Neuronal stem cell (in vitro differentiated cells): ENCODE measurements around the gene QSOX1.
A peak's percentile ranks its signal among the peaks of the same experiment; 100 is the strongest.

Experiments used
- DNase-seq: peaks from one replicate; pipeline ENCODE4 v3.0.0-alpha.2; 2013; ENCODE audit warnings: low spot score
- H2AFZ ChIP-seq: one replicate; pipeline ENCODE4 v1.6.1; 2013; ENCODE audit warnings: mild to moderate bottlenecking, low read length, inconsistent platforms
- H2AK5ac ChIP-seq: 2 replicates; pipeline ENCODE4 v1.6.1; 2013; ENCODE audit warnings: low read depth, mild to moderate bottlenecking, inconsistent platforms, low read length, moderate library complexity, mixed read lengths
- H2BK120ac ChIP-seq: 2 replicates; pipeline ENCODE4 v1.6.1; 2013; ENCODE audit warnings: low read depth, mild to moderate bottlenecking, inconsistent platforms, low read length, moderate library complexity, mixed read lengths
- H2BK12ac ChIP-seq: one replicate; pipeline ENCODE4 v1.6.1; 2013; ENCODE audit warnings: low read length, inconsistent platforms
- H2BK15ac ChIP-seq: 2 replicates; pipeline ENCODE4 v1.6.1; 2013; ENCODE audit warnings: mild to moderate bottlenecking, low read length, inconsistent platforms, mixed read lengths
- H2BK5ac ChIP-seq: one replicate; pipeline ENCODE4 v1.6.1; 2013; ENCODE audit warnings: inconsistent platforms, mild to moderate bottlenecking, low read length, moderate library complexity
- H3K14ac ChIP-seq: one replicate; pipeline ENCODE4 v1.6.1; 2013; ENCODE audit warnings: low read length, inconsistent platforms
- H3K18ac ChIP-seq: 2 replicates; pipeline ENCODE4 v1.6.1; 2013; ENCODE audit warnings: low read length, inconsistent platforms
- H3K23ac ChIP-seq: 2 replicates; pipeline ENCODE4 v1.6.1; 2013; ENCODE audit warnings: low read depth, mild to moderate bottlenecking, mixed read lengths, low read length, inconsistent platforms; ENCODE audit not compliant: poor library complexity
- H3K27ac ChIP-seq: replicated peaks from 3 replicates; pipeline ENCODE4 v1.5.1; 2013; ENCODE audit warnings: low read length, inconsistent platforms
- H3K27me3 ChIP-seq, 3 experiments: 2 replicates each; pipeline ENCODE4 v1.6.1; 2013; ENCODE audit warnings: low read length in 3 of 3, mild to moderate bottlenecking in 2 of 3, inconsistent platforms in 1 of 3, low read depth in 1 of 3, mixed read lengths in 1 of 3, moderate library complexity in 1 of 3; ENCODE audit not compliant: control insufficient read depth in 3 of 3, insufficient read depth in 3 of 3
- H3K36me3 ChIP-seq, 2 donors: replicated peaks in 1 of 2; 2 replicates each; pipeline ENCODE4 v1.6.1; 2013; ENCODE audit warnings: low read length in 2 of 2; ENCODE audit not compliant: control insufficient read depth in 2 of 2, insufficient read depth in 2 of 2
- H3K4ac ChIP-seq: 2 replicates; pipeline ENCODE4 v1.6.1; 2013; ENCODE audit warnings: inconsistent platforms, mild to moderate bottlenecking, low read length, moderate library complexity
- H3K4me1 ChIP-seq, 2 donors: 1 replicate in 1 of 2; 2 replicates in 1 of 2; pipeline ENCODE4 v1.6.1; 2013; ENCODE audit warnings: low read length in 2 of 2, low read depth in 1 of 2; ENCODE audit not compliant: control insufficient read depth in 2 of 2, insufficient read depth in 1 of 2
- H3K4me2 ChIP-seq: one replicate; pipeline ENCODE4 v1.6.1; 2013; ENCODE audit warnings: mild to moderate bottlenecking, low read length, inconsistent platforms; ENCODE audit not compliant: insufficient read depth, poor library complexity, severe bottlenecking
- H3K4me3 ChIP-seq, 2 donors: 2 replicates each; pipeline ENCODE4 v1.5.1; 2013; ENCODE audit warnings: low read length in 2 of 2, mild to moderate bottlenecking in 2 of 2, inconsistent platforms in 1 of 2, moderate library complexity in 1 of 2
- H3K79me1 ChIP-seq: one replicate; pipeline ENCODE4 v1.6.1; 2013; ENCODE audit warnings: low read depth, mild to moderate bottlenecking, inconsistent platforms, low read length, moderate library complexity
- H3K9ac ChIP-seq: one replicate; pipeline ENCODE4 v1.6.1; 2013; ENCODE audit warnings: mild to moderate bottlenecking, low read depth, low read length, inconsistent platforms; ENCODE audit not compliant: poor library complexity
- H3K9me3 ChIP-seq, 2 donors: replicated peaks in 1 of 2; 2 replicates each; pipeline versions ENCODE3 to v1.6.1; 2013; ENCODE audit warnings: low read length in 2 of 2, mild to moderate bottlenecking in 2 of 2, inconsistent platforms in 1 of 2, low read depth in 1 of 2, mixed read lengths in 1 of 2, moderate library complexity in 1 of 2; ENCODE audit not compliant: control insufficient read depth in 2 of 2, insufficient read depth in 1 of 2
- H4K8ac ChIP-seq: one replicate; pipeline ENCODE4 v1.6.1; 2013; ENCODE audit warnings: low read depth, mild to moderate bottlenecking, inconsistent platforms, low read length, moderate library complexity
- H4K91ac ChIP-seq: one replicate; pipeline ENCODE4 v1.6.1; 2013; ENCODE audit warnings: low read length, low read depth, mild to moderate bottlenecking, inconsistent platforms; ENCODE audit not compliant: poor library complexity
- WGBS, 2 donors: extraction: QIAGEN DNeasy Blood & Tissue Kit; methylation state at CpG; one replicate each; pipeline ENCODE4 v1.1.7; 2013; ENCODE audit warnings: missing lambda C conversion rate in 2 of 2, mixed read lengths in 1 of 2; ENCODE audit not compliant: insufficient read length in 2 of 2, insufficient replicate concordance in 1 of 2; ENCODE audit errors: extremely low coverage in 2 of 2; 5-methylcytosine and 5-hydroxymethylcytosine counted together

QSOX1 gene

DNA sequence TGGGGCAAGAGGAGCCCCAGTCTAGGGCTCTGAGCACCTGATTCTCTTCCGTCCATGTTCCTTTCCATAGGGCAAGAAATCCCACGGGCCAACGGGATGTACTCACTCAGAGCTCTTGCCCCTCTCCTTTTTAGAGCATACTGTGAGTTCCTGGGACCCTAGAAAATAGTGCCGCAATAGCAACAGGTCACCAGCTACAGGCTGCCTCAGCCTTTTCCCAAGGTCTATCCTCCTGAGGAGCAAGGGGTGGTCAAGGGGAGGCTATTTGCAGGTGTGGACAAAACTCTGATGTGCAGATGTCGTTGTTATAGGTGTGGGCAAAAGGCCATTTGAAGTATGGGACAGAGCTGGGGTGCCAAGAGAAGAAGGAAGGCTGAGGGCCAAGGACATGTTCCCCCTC lies 1.6 kb upstream of the QSOX1 start:
- Histone ChIP-seq H4K91ac (no peak overlapping the region), H3K9ac (no peak overlapping the region), H3K36me3 (no peaks in the 10 kb centered on the region), H3K79me1 (peaks cover 3% of the 10 kb centered on the region), H3K4ac (no peak overlapping the region), H3K27ac (no peak overlapping the region), H2BK120ac (no peak overlapping the region), H3K27me3 (peaks cover 0 to 32% (median 9%) of the 10 kb centered on the region in 3 experiments), H2AFZ (peak overlapping the region; percentile 8), H2BK5ac (no peak overlapping the region), H4K8ac (no peak overlapping the region), H3K4me3 (peak overlapping the region in 1 of 2 donors; percentile 19), H3K4me2 (no peak overlapping the region), H3K23ac (no peak overlapping the region), H3K4me1 (peaks cover 0 to 6% of the 10 kb centered on the region in 2 donors), H3K9me3 (no peaks in the 10 kb centered on the region), H3K14ac (no peak overlapping the region), H2AK5ac (no peak overlapping the region), H3K18ac (no peak overlapping the region), H2BK15ac (no peak overlapping the region), H2BK12ac (no peak overlapping the region)
- WGBS, 2 donors = no CpG with 5 or more reads among the region's 5 CpGs
- no peak for DNase-seq

DNA sequence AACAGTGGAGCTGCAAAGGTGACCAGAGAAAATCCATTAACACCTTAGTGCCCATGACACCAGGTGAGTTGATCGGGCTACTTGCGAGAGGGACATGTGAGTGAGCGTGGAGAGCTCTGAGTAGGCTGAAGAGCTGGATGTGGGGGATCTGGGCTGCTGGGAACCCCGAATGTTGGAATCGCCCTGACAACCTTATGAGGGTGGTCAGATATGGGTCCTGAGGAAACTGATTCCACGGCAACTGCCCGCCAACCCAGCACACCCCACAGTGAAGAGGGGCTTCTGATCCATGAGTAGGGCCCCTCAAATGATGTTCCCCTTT lies 705 bp upstream of the QSOX1 start:
- peak; percentile 9 for DNase-seq
- Histone ChIP-seq H3K9ac (peak overlapping the region; percentile 85), H3K18ac (peak overlapping the region; percentile 88), H2AFZ (peak overlapping the region; percentile 97), H3K36me3 (no peaks in the 10 kb centered on the region), H2AK5ac (no peak overlapping the region), H3K4me2 (peak overlapping the region; percentile 77), H2BK15ac (no peak overlapping the region), H2BK5ac (no peak overlapping the region), H3K14ac (no peak overlapping the region), H4K8ac (no peak overlapping the region), H3K4ac (no peak overlapping the region), H3K27ac (peak overlapping the region; percentile 85), H3K9me3 (no peaks in the 10 kb centered on the region), H3K4me1 (peaks cover 0 to 6% of the 10 kb centered on the region in 2 donors), H3K4me3 (peak overlapping the region; percentile 77 to 84), H2BK12ac (no peak overlapping the region), H3K23ac (no peak overlapping the region), H4K91ac (no peak overlapping the region), H3K27me3 (peaks cover 0 to 32% (median 9%) of the 10 kb centered on the region in 3 experiments), H2BK120ac (no peak overlapping the region), H3K79me1 (peaks cover 7% of the 10 kb centered on the region)
- no CpG with 5 or more reads among the region's 7 CpGs for WGBS, 2 donors

DNA sequence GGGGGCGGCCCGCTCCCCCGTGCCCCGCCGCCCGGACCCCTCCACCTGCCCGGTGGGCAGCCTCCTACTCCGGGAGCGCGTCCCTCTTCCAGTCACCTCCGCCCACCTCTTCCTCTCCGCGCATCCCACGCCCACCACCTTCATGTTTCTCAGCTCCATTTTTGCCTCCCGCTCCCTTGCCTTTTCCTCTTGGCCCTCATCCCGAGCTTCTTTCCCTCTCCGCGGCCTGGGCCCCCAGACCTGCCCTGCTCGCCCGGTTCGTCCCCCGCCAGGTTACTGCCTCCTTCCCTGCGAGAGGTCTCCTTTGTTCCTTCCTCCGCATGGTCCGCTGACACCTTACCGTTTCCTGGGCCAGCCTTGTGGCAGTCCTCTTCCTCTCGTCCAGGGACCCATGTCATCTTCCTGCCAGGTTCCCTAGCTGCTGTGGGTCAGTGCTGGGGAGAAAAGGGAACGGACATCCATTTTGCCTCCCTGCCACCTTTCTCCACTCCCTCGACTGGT lies 563 bp downstream of the QSOX1 start:
- H3K4me2 ChIP-seq = peak overlapping the region; percentile 94
- peaks cover 7% of the 10 kb centered on the region for H3K79me1 ChIP-seq
- no peak overlapping the region for H3K27ac ChIP-seq
- H3K9me3 ChIP-seq = no peaks in the 10 kb centered on the region
- DNase-seq = no peak
- peak overlapping the region; percentile 88 for H3K18ac ChIP-seq
- peaks cover 0 to 27% (median 9%) of the 10 kb centered on the region in 3 experiments for H3K27me3 ChIP-seq
- peak overlapping the region; percentile 53 for H4K8ac ChIP-seq
- peak overlapping the region; percentile 77 to 96 for H3K4me3 ChIP-seq
- H4K91ac ChIP-seq = no peak overlapping the region
- H2BK5ac ChIP-seq = peak overlapping the region; percentile 40
- peak overlapping the region; percentile 87 for H3K23ac ChIP-seq
- H2BK120ac ChIP-seq = no peak overlapping the region
- H2AK5ac ChIP-seq = no peak overlapping the region
- peak overlapping the region; percentile 96 for H3K9ac ChIP-seq
- H2AFZ ChIP-seq = peak overlapping the region; percentile 97
- H3K4ac ChIP-seq = no peak overlapping the region
- peaks cover 0 to 6% of the 10 kb centered on the region in 2 donors for H3K4me1 ChIP-seq
- no CpG with 5 or more reads among the region's 29 CpGs for WGBS, 2 donors
- H2BK12ac ChIP-seq = no peak overlapping the region
- H3K36me3 ChIP-seq = no peaks in the 10 kb centered on the region
- H2BK15ac ChIP-seq = no peak overlapping the region
- H3K14ac ChIP-seq = peak overlapping the region; percentile 10

DNA sequence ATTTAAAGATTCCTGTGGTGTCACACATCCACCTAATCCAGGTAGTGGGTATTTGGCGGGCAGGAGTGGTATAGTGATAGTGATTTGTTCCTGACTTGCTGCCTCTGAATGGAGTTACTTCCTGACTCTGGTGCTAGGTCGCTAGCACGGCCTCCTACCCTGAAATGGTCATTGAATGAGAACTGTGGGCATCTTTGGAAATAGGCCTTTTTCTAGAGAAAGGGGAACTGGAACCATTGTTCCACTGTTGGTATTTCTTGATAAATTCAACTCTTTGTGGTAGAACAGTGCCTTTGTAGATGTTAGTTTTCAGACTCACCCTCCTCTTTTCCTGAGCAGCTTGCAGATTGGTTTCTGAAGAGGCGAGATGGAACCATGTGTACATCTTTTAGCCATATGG lies 1.5 kb downstream of the QSOX1 start:
- Histone ChIP-seq H3K4me2 (no peak overlapping the region), H4K8ac (no peak overlapping the region), H3K18ac (no peak overlapping the region), H3K27me3 (peaks cover 0 to 17% (median 9%) of the 10 kb centered on the region in 3 experiments), H3K4me3 (no peak overlapping the region), H2BK15ac (no peak overlapping the region), H4K91ac (no peak overlapping the region), H3K23ac (no peak overlapping the region), H3K4ac (no peak overlapping the region), H3K4me1 (peaks cover 0 to 6% of the 10 kb centered on the region in 2 donors), H3K36me3 (no peaks in the 10 kb centered on the region), H3K9ac (no peak overlapping the region), H2BK5ac (no peak overlapping the region), H2AFZ (no peak overlapping the region), H2BK120ac (no peak overlapping the region), H3K14ac (no peak overlapping the region), H3K79me1 (peaks cover 7% of the 10 kb centered on the region), H3K9me3 (no peaks in the 10 kb centered on the region), H2BK12ac (no peak overlapping the region), H2AK5ac (no peak overlapping the region), H3K27ac (no peak overlapping the region)
- DNase-seq = no peak
- no CpG with 5 or more reads among the region's 4 CpGs for WGBS, 2 donors
